ENCODE data around the gene DRD3.

DNA sequence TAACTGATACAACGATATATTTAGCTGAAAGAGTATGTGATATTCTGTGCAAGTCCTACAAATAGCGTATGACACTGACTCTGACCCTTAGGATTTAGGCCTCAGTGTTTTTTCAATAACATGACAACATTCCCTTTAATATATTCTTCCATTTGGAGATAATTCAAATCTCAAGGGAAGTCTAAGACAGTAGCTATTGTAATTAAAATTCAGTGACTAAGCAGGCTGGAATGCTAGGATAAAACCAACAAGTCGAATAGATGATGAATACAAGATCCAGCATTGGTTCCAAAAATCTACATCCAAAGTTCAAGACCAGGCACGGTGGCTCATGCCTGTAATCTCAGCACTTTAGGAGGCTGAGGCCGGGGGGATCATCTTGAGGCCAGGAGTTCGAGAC, 66.2 kb downstream of the DRD3 start:
- TF ChIP-seq, protein P1, sequence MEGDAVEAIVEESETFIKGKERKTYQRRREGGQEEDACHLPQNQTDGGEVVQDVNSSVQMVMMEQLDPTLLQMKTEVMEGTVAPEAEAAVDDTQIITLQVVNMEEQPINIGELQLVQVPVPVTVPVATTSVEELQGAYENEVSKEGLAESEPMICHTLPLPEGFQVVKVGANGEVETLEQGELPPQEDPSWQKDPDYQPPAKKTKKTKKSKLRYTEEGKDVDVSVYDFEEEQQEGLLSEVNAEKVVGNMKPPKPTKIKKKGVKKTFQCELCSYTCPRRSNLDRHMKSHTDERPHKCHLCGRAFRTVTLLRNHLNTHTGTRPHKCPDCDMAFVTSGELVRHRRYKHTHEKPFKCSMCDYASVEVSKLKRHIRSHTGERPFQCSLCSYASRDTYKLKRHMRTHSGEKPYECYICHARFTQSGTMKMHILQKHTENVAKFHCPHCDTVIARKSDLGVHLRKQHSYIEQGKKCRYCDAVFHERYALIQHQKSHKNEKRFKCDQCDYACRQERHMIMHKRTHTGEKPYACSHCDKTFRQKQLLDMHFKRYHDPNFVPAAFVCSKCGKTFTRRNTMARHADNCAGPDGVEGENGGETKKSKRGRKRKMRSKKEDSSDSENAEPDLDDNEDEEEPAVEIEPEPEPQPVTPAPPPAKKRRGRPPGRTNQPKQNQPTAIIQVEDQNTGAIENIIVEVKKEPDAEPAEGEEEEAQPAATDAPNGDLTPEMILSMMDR (IDR thresholded peaks at IDR 0.05; ENCODE audit: insufficient read depth, low read depth, low read length): no peak
- no peak for TF ChIP-seq EZH2 (IDR thresholded peaks at IDR 0.05; ENCODE audit: insufficient read depth, low read length)

Measured in astrocyte (in vitro differentiated cells and primary cell).